COLO668 (cell line): ENCODE data around the gene BCO1.

Experiments
- DNase-seq: peaks from one replicate; lab custom pipeline; 2025; ENCODE audit not compliant: unreplicated experiment; lab: John Stamatoyannopoulos, UW

The BCO1 gene

GRCh38 chr16:81273223-81273950, 34.9 kb downstream of the BCO1 start:
- DNase-seq = no peak

DNA sequence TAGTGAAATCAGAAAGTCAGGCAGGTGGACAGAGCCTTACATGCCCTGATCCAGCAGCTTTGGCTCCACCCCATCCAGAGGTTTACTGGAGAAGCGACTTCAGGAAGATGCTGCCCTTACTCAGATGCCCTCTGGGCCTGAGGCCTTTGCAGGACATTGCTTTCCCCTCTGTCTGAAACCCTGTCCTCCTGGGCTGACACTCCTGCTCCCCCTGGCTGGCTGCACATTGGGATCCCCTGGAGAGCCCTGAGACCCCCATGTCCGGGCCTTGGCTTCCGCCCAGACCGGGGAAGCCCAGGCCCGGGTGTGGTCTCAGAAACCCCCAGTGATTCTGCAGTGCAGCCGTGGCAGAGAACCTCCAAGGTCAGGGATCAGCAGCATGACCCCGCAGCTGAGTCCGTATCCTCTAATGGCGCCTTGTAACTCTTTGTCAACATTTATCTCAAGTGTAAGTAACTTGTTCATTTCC, 36.6 kb downstream of the BCO1 start:
- DNase-seq = no peak

DNA sequence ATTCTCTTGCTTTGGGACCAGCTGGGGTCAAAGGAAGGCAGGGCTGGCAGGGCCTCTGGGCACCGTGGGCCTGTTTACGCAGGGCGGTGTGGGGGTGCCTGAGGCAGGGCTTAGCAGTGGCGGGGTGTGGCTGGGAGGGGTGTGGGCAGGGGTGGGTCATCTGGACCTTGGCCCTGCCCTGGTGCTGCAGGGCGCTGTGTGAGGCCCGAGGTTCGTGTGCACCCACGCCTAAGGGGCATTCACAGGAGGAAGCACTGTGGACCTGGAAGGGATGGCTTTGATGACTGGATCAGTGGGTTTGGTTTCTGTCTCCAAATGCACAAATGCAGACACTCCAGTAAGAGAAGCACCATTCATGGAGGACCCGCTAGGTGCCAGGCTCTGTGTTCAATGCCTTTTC, 37.3 kb downstream of the BCO1 start:
- DNase-seq = no peak

DNA sequence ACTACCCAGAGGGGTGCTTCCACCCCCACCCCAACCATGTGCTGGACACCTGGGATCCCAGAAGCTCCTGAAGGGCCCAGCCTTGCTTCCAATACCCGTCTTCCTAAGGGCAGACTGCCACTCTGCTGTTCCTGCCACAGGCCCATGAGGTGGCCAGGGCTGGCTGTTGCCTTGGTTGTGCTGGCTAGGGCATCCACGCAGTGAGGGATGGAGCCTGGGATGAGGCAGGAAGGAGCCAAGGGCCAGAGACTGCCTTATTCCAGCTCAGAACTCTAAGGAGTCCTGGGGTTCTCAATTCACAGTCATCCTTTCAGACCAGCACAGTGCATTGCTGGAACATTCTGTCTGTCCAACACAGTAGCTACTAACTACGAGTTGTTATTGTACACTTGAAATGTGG, 37.8 kb downstream of the BCO1 start:
- no peak for DNase-seq

DNA sequence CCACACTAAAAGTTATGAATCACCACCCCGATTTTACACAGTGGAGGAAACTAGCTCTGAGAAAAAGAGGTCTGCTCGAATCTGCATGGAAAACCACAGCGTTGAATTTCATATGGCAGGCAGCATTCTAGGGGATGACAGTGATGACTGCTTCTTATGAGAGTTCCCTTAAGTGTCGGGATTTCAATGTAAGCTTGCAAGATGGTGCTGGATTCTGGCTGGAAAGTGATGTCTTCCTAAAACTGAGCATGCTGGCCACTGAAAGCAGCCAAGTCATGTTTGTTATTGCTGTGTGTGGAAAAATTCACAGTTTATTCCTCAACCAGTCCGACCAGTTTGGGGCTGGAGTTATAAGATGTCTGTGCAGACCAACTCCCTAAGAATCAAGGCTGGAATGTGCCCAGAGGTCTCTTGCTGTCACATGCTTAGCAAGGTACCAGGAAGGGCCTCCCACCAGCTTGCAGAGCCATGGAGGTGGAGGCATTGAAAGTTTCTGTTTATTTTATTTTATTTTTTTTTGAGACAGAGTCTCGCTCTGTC, 39.1 kb downstream of the BCO1 start:
- no peak for DNase-seq

DNA sequence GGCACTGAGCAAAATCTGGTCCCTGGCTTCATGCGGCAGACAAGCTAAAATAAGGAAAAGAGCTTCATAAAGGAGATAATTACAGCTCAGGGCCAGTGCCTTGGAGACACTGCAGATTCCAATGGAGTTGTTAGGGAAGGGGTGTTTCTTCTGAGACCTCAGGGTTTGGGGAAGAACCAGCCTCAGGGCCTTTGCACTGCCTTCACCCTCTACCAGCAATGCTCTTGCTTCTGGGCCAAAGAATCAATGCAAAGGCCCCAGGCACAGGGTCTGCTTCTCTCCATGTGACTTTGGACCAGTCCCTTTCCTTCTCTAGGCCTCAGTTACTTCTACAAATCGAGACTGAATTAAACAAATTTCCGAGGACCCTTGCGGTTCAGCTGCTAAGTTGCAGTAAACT, 40.0 kb downstream of the BCO1 start:
- DNase-seq = no peak

- DNase-seq = no peak
These were observed 40.9 kb downstream of the BCO1 start for GRCh38 chr16:81279392-81279791.

GRCh38 chr16:81280393-81280792, 41.9 kb downstream of the BCO1 start:
- DNase-seq = no peak

DNA sequence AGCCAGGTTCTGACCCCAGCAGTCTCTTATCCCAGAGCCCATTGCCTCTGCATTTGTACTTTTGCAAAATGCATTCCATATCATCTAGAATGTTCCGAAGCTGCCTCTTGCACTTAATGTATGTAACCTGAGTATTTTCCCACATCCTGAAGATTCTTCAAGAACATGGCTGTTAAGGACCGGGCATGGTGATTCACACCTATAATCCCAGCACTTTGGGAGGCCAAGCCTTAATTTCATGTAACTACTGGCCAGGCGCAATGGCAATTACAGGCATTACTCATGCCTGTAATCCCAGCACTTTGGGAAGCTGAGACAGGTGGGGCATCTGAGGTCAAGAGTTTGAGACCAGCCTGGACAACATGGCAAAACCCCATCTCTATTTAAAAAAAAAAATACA, 44.6 kb downstream of the BCO1 start:
- no peak for DNase-seq

- DNase-seq = no peak
These were observed 46.6 kb downstream of the BCO1 start for GRCh38 chr16:81284995-81285600.

GRCh38 chr16:81286190-81286589, 47.7 kb downstream of the BCO1 start:
- DNase-seq = no peak

GRCh38 chr16:81291117-81291516, 52.6 kb downstream of the BCO1 start:
- DNase-seq = no peak

DNA sequence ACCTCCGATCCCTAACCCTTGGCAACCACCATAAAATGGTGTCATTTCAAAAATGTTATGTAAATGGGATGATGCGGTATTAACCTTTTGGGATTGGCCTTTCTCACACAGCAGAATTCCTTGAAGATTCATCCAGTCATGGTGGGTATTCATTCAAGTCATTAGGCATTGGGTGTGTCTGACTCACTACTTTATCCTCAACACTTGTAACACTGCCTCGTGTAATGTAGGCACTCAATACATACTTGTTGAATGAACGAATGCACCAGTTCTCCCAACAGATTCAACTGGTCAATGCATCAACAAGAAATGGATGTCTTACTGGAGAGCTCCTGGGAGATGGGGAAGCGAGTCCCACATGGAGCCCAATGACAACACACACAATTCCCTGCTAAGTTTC, 54.4 kb downstream of the BCO1 start:
- no peak for DNase-seq

- DNase-seq = no peak
These were observed 55.7 kb downstream of the BCO1 start for GRCh38 chr16:81293909-81294802.

- no peak for DNase-seq
These were observed 58.1 kb downstream of the BCO1 start for GRCh38 chr16:81296631-81297030.

DNA sequence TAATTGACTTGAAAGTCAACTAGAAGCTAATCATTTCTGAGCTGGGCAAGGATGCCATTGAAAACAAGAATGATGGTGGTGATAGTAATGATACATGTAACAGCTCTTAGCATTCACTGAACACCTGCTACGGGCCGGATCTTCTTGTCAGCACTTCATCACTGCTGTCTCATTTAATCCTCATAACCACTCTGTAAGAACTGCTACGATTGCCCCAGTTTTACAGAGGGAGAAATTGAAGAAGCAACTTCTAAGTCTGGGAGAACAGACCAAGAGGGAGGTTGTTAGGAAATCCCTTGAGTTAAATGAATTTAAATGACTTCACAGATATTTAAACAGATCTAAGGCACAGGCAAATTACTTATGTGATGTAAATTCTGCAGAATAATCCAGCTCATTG, 69.3 kb downstream of the BCO1 start:
- no peak for DNase-seq

GRCh38 chr16:81310045-81310644, 71.7 kb downstream of the BCO1 start:
- DNase-seq = no peak

DNA sequence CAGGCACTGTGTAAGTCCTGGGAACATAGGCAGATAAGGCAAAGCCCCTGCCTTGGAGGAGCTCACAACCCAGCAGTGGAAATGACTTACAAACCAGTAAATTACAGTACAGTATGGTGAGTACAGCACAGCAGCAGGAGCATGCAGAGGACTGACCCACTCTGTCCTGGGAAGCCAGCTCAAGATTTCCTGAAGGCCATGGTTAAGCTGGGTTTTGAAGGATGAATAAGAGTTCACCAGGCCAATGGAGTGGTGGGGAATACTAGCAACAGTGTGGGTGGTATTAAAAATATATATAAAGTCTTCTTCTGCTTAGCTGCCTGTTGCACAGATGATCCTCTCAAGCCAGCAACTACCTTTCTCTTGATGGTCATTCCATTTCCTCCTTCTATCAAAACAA, 73.3 kb downstream of the BCO1 start:
- no peak for DNase-seq

GRCh38 chr16:81313701-81314602, 75.5 kb downstream of the BCO1 start:
- no peak for DNase-seq

GRCh38 chr16:81314603-81315270, 76.2 kb downstream of the BCO1 start, which contains the start of gene GAN:
Gene GAN, plus strand, starts transcription at chr16:81314962. Its CDS starts 152 bp downstream, at chr16:81315114.
- DNase-seq = peak; percentile 97
